ENCODE results near the gene ACTA2. TPM values are rescaled to one million over a fixed set of nuclear protein-coding genes. Genes with fewer than 3 reads are reported as not detected.

The ACTA2 gene
- total RNA-seq, 1 experiment from 2014 or later, result 2.4 TPM

DNA sequence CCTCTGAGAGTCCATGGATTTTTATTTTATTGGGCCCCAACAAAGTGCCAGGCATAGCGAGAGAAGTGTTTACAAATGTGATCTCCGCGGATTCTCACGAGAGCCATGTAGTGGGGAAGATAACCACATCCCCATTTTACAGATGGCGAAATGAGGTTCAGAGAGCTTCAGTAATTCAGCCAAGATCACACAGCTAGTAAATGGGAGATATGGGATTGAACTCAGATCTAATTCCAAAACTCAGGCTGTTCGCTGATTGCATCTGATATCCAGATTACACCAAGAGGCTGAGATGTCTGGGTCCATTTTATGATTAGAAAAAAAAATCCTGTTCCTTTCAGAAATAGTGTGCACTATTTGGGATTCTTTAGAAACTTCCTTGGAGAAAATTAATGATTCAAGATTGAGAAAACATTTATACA, 39.3 kb upstream of the ACTA2 start:
- WGBS (ENCODE audit: extremely low coverage, insufficient read length, low lambda C conversion rate), result no CpG with 5 or more reads among the region's 6 CpGs
- H3K79me1 ChIP-seq (ENCODE audit: insufficient read depth, low read depth, low read length, poor library complexity, severe bottlenecking), result no peaks in the 10 kb centered on the region
- H2BK15ac ChIP-seq (ENCODE audit: low read depth, low read length), result no peak overlapping the region
- no peaks in the 10 kb centered on the region for H3K9me3 ChIP-seq (ENCODE audit: control insufficient read depth, low read depth, low read length)
- no peak overlapping the region for H3K27ac Mint-ChIP-seq
- H3K4me2 ChIP-seq (ENCODE audit: insufficient read depth, insufficient read length, low read length), result peak overlapping the region; percentile 44
- no peak overlapping the region for H4K5ac ChIP-seq (ENCODE audit: insufficient read length, low read depth, low read length)
- H3K9ac ChIP-seq (ENCODE audit: extremely low read depth, insufficient read length, low read length), result no peak overlapping the region
- H3K27me3 ChIP-seq (ENCODE audit: insufficient read depth, low read length), result no peaks in the 10 kb centered on the region; the same call in 1 of the 2 replicates
- no peak overlapping the region for H3K23ac ChIP-seq (ENCODE audit: insufficient read length, low read depth, low read length)
- H2AK5ac ChIP-seq (ENCODE audit: insufficient read length, low read length), result no peak overlapping the region
- peaks cover 23 to 24% of the 10 kb centered on the region in 2 experiments for H3K4me1 Mint-ChIP-seq
- H3K9me3 Mint-ChIP-seq, result 0 out of 5 replicates have a peak, but pooled peaks cover 0 to 2% of the 10 kb centered on the region in 2 experiments
- no peak overlapping the region for H2BK5ac ChIP-seq (ENCODE audit: insufficient read length, low read length)
- H3K14ac ChIP-seq (ENCODE audit: insufficient read depth, low read length), result no peak overlapping the region
- no peak overlapping the region for H3K27ac ChIP-seq (ENCODE audit: insufficient read length, low read depth, low read length)
- H3K56ac ChIP-seq (ENCODE audit: insufficient read length, low read depth, low read length), result no peak overlapping the region
- H3K23me2 ChIP-seq (ENCODE audit: insufficient read length, low read depth, low read length, poor library complexity, severe bottlenecking), result peaks cover 18% of the 10 kb centered on the region
- TF ChIP-seq, protein P1, sequence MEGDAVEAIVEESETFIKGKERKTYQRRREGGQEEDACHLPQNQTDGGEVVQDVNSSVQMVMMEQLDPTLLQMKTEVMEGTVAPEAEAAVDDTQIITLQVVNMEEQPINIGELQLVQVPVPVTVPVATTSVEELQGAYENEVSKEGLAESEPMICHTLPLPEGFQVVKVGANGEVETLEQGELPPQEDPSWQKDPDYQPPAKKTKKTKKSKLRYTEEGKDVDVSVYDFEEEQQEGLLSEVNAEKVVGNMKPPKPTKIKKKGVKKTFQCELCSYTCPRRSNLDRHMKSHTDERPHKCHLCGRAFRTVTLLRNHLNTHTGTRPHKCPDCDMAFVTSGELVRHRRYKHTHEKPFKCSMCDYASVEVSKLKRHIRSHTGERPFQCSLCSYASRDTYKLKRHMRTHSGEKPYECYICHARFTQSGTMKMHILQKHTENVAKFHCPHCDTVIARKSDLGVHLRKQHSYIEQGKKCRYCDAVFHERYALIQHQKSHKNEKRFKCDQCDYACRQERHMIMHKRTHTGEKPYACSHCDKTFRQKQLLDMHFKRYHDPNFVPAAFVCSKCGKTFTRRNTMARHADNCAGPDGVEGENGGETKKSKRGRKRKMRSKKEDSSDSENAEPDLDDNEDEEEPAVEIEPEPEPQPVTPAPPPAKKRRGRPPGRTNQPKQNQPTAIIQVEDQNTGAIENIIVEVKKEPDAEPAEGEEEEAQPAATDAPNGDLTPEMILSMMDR (conservative IDR thresholded peaks at IDR 0.05), result no peak
- no peak overlapping the region for H3T11ph ChIP-seq (ENCODE audit: low read length)
- H3K79me2 ChIP-seq (ENCODE audit: insufficient read depth, low read length), result no peaks in the 10 kb centered on the region
- peak overlapping the region; percentile 86 to 90 for H3K4me3 Mint-ChIP-seq
- H3K4ac ChIP-seq (ENCODE audit: low read depth, low read length), result no peak overlapping the region
- no peak for DNase-seq
- H2BK120ac ChIP-seq (ENCODE audit: low read depth, low read length, poor library complexity, severe bottlenecking), result no peak overlapping the region
- H2BK20ac ChIP-seq (ENCODE audit: low read depth, low read length, poor library complexity, severe bottlenecking), result no peak overlapping the region
- no peak overlapping the region for H2BK12ac ChIP-seq (ENCODE audit: insufficient read length, low read depth, low read length)
- no peaks in the 10 kb centered on the region for H4K20me1 ChIP-seq (ENCODE audit: control insufficient read depth, insufficient read depth, insufficient read length)
- H4K8ac ChIP-seq (replicated peaks; ENCODE audit: insufficient read length, low read depth, low read length), result no peak overlapping the region
- H3K18ac ChIP-seq (ENCODE audit: insufficient read length, low read depth, low read length), result no peak overlapping the region
- H3K27me3 Mint-ChIP-seq (ENCODE audit: low read depth), result peaks cover 42% of the 10 kb centered on the region
- H3K4me1 ChIP-seq (ENCODE audit: insufficient read depth, low read length), result no peaks in the 10 kb centered on the region
- no peaks in the 10 kb centered on the region; a peak in 1 of 7 replicates for H3K36me3 Mint-ChIP-seq (ENCODE audit: insufficient read depth in 1 of 3, low read depth in 3 of 3)
- peak overlapping the region; percentile 24 for H2AFZ ChIP-seq (ENCODE audit: low read length)
- H4K91ac ChIP-seq (ENCODE audit: insufficient read length, low read depth, low read length), result no peak overlapping the region
